ENCODE measurements around the gene TDP1. TPM values are rescaled to one million over a fixed set of nuclear protein-coding genes. Genes with fewer than 3 reads are reported as not detected.

Gene TDP1
- total and polyA plus RNA-seq, 7 donors: 1.7 to 13.1 (median 4.4) TPM

GRCh38 chr14:89958966-89959365 lies 3.2 kb downstream of the TDP1 start:
- H3K9me3 ChIP-seq: no peaks in the 10 kb centered on the region
- intact Hi-C loops (cut with DNase I): loop anchor here in 1 of 2 donors (10.0 kb wide), 1 partner anchor 1404 kb away; the partner anchor contains the start of gene PTPN21
- peaks cover 16% of the 10 kb centered on the region for H3K4me1 ChIP-seq
- TF ChIP-seq CTCF (IDR thresholded peaks at IDR 0.05): no peak
- peaks cover 0 to 26% of the 10 kb centered on the region in 2 donors for H3K36me3 ChIP-seq (ENCODE audit: insufficient read depth in 1 of 2, low read depth in 1 of 2)
- DNase-seq: no peak
- H3K27me3 ChIP-seq (ENCODE audit: insufficient read depth in 3 of 3, low read length in 2 of 3): no peaks in the 10 kb centered on the region
- WGBS, 3 donors: 64 to 84% (median 79%) methylated on average over 1 of the region's 1 CpG
- no peak overlapping the region for H3K4me3 ChIP-seq
- H3K27ac ChIP-seq: no peak overlapping the region
- no peak for ATAC-seq

GRCh38 chr14:89959853-89960445 lies 4.2 kb downstream of the TDP1 start:
- intact Hi-C loops (cut with DNase I): loop anchor here in 1 of 2 donors (10.0 kb wide), 1 partner anchor 1405 kb away; the partner anchor contains the start of gene PTPN21
- ATAC-seq: no peak

GRCh38 chr14:89960914-89961313 lies 5.2 kb downstream of the TDP1 start:
- H3K4me1 ChIP-seq: peaks cover 14% of the 10 kb centered on the region
- no peaks in the 10 kb centered on the region for H3K27me3 ChIP-seq (ENCODE audit: insufficient read depth in 3 of 3, low read length in 2 of 3)
- peaks cover 0 to 39% of the 10 kb centered on the region in 2 donors for H3K36me3 ChIP-seq (ENCODE audit: insufficient read depth in 1 of 2, low read depth in 1 of 2)
- ATAC-seq (no peak), DNase-seq (no peak)
- intact Hi-C loops (cut with DNase I): no loop called here
- WGBS, 3 donors: 83 to 88% (median 86%) methylated on average over 3 of the region's 3 CpGs
- H3K27ac ChIP-seq: no peak overlapping the region
- no peak overlapping the region for H3K4me3 ChIP-seq
- TF ChIP-seq CTCF (IDR thresholded peaks at IDR 0.05): no peak
- H3K9me3 ChIP-seq: no peaks in the 10 kb centered on the region

More at GRCh38 chr14:89959853-89960445, 4.2 kb downstream of the TDP1 start:
- no peak for DNase-seq
- H3K36me3 ChIP-seq (ENCODE audit: insufficient read depth in 1 of 2, low read depth in 1 of 2): peaks cover 0 to 36% of the 10 kb centered on the region in 2 donors
- no peak for TF ChIP-seq CTCF (IDR thresholded peaks at IDR 0.05)
- H3K4me3 ChIP-seq: no peak overlapping the region
- no peaks in the 10 kb centered on the region for H3K9me3 ChIP-seq
- H3K27me3 ChIP-seq (ENCODE audit: insufficient read depth in 3 of 3, low read length in 2 of 3): no peaks in the 10 kb centered on the region
- no peak overlapping the region for H3K27ac ChIP-seq
- WGBS, 3 donors: 90 to 95% (median 92%) methylated on average over 3 of the region's 3 CpGs
- peaks cover 14% of the 10 kb centered on the region for H3K4me1 ChIP-seq

- Histone ChIP-seq H3K27ac (no peak overlapping the region), H3K9me3 (no peaks in the 10 kb centered on the region), H3K36me3 (ENCODE audit: insufficient read depth in 1 of 2, low read depth in 1 of 2) (peaks cover 3 to 61% of the 10 kb centered on the region in 2 donors), H3K27me3 (ENCODE audit: insufficient read depth in 3 of 3, low read length in 2 of 3) (no peaks in the 10 kb centered on the region), H3K4me3 (no peak overlapping the region), H3K4me1 (no peaks in the 10 kb centered on the region)
- 95 to 97% (median 95%) methylated on average over 10 of the region's 10 CpGs for WGBS, 3 donors
- TF ChIP-seq CTCF (IDR thresholded peaks at IDR 0.05): no peak
- intact Hi-C loops (cut with DNase I): no loop called here
- ATAC-seq: no peak
- DNase-seq: no peak
These were observed 7.7 kb downstream of the TDP1 start for GRCh38 chr14:89963288-89963978.
